Hepatocyte (in vitro differentiated cells): ENCODE data around the gene VPS11.

Experiments
- EZH2 ChIP-seq: fragments of 200-600 bp; sonication (generic); IDR thresholded peaks from 2 replicates; pipeline ENCODE4 v1.6.1; 2016; ENCODE audit warnings: antibody characterized with exemption, mild to moderate bottlenecking, borderline replicate concordance
- EZH2phosphoT487 ChIP-seq: fragments of 200-600 bp; sonication (generic); IDR thresholded peaks from one replicate; pipeline ENCODE4 v1.6.1; 2018; ENCODE audit warnings: antibody characterized with exemption, mild to moderate bottlenecking, low read depth, moderate library complexity; ENCODE audit not compliant: unreplicated experiment, severe bottlenecking
- TF ChIP-seq, protein P1 (sequence below): fragments of 200-600 bp; sonication (generic); IDR thresholded peaks from 2 replicates; pipeline ENCODE4 v1.5.1; 2016; ENCODE audit warnings: antibody characterized with exemption, mild to moderate bottlenecking; ENCODE audit not compliant: poor library complexity

DNA sequence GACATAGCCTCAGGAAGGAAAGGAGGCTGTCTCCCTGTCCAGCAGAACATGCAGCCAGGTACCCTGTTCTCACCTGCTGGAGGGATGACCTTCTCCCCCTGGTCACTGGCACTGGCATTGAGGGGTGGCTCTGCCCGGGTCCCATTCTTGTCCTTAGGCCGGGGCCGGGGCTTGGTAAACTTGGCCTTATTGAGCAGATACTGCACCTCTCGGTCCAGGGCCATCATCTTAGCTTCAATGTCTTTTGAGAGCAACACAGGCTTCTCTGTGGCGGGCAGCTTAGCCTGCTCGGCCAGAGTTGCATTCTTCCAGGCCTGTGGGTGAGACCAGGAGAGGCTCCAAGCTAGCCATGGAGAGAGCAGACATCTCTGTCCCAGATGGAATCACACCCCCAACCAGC lies 21.1 kb upstream of the VPS11 start:
- TF ChIP-seq, protein P1, sequence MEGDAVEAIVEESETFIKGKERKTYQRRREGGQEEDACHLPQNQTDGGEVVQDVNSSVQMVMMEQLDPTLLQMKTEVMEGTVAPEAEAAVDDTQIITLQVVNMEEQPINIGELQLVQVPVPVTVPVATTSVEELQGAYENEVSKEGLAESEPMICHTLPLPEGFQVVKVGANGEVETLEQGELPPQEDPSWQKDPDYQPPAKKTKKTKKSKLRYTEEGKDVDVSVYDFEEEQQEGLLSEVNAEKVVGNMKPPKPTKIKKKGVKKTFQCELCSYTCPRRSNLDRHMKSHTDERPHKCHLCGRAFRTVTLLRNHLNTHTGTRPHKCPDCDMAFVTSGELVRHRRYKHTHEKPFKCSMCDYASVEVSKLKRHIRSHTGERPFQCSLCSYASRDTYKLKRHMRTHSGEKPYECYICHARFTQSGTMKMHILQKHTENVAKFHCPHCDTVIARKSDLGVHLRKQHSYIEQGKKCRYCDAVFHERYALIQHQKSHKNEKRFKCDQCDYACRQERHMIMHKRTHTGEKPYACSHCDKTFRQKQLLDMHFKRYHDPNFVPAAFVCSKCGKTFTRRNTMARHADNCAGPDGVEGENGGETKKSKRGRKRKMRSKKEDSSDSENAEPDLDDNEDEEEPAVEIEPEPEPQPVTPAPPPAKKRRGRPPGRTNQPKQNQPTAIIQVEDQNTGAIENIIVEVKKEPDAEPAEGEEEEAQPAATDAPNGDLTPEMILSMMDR, result no peak
- TF ChIP-seq EZH2phosphoT487 (no peak), EZH2 (no peak)
